Measurements from ENCODE around the gene CUBN. TPM values are rescaled to one million over a fixed set of nuclear protein-coding genes. Genes with fewer than 3 reads are reported as not detected.
A peak's percentile ranks its signal among the peaks of the same experiment; 100 is the strongest.

Gene CUBN
- total RNA-seq, 1 donor from 2014 or later = 2.7 TPM

- Histone ChIP-seq H3K9me3 (ENCODE audit: insufficient read depth, low read depth, low read length) (no peaks in the 10 kb centered on the region), H3K79me2 (ENCODE audit: insufficient read depth, low read length) (no peaks in the 10 kb centered on the region), H3K27ac (ENCODE audit: low read depth, low read length) (no peak overlapping the region), H3K4me3 (ENCODE audit: insufficient read depth, low read depth, low read length) (no peak overlapping the region), H2AFZ (ENCODE audit: low read depth, low read length) (no peak overlapping the region), H3K4me2 (ENCODE audit: low read length) (no peak overlapping the region), H4K20me1 (ENCODE audit: insufficient read depth, low read length) (no peaks in the 10 kb centered on the region), H3K4me1 (ENCODE audit: insufficient read depth, low read length) (peaks cover 4% of the 10 kb centered on the region), H3K27me3 (ENCODE audit: insufficient read depth, low read length) (no peaks in the 10 kb centered on the region), H3K9ac (ENCODE audit: low read length) (no peak overlapping the region), H3K36me3 (ENCODE audit: insufficient read depth, low read length) (no peaks in the 10 kb centered on the region)
- H3K27ac Mint-ChIP-seq (ENCODE audit: unreplicated experiment) = no peak overlapping the region
- no peaks in the 10 kb centered on the region for H3K27me3 Mint-ChIP-seq (ENCODE audit: low read depth, unreplicated experiment)
- H3K4me1 Mint-ChIP-seq (ENCODE audit: low read depth, unreplicated experiment) = peaks cover 9% of the 10 kb centered on the region
- no peak for DNase-seq (ENCODE audit: low read depth)
- TF ChIP-seq CTCF (IDR thresholded peaks at IDR 0.05; ENCODE audit: insufficient read depth, low read depth, low read length) (no peak), EZH2 (IDR thresholded peaks at IDR 0.05; ENCODE audit: insufficient read depth, low read length) (no peak)
- no peak for FAIRE-seq
- no peaks in the 10 kb centered on the region for H3K36me3 Mint-ChIP-seq (ENCODE audit: low read depth, unreplicated experiment)
- H3K4me3 Mint-ChIP-seq (ENCODE audit: unreplicated experiment) = no peak overlapping the region
- peaks cover 7% of the 10 kb centered on the region for H3K9me3 Mint-ChIP-seq (ENCODE audit: unreplicated experiment)
These were observed 37.2 kb downstream of the CUBN start for GRCh38 chr10:17092216-17092944.

GRCh38 chr10:17088118-17088806 is 41.3 kb downstream of the CUBN start:
- Histone ChIP-seq H3K9ac (ENCODE audit: low read length) (no peak overlapping the region), H3K27ac (ENCODE audit: low read depth, low read length) (peak overlapping the region; percentile 49), H3K4me2 (ENCODE audit: low read length) (no peak overlapping the region), H3K4me1 (ENCODE audit: insufficient read depth, low read length) (peaks cover 4% of the 10 kb centered on the region), H3K36me3 (ENCODE audit: insufficient read depth, low read length) (no peaks in the 10 kb centered on the region), H3K4me3 (ENCODE audit: insufficient read depth, low read depth, low read length) (no peak overlapping the region), H2AFZ (ENCODE audit: low read depth, low read length) (no peak overlapping the region), H3K27me3 (ENCODE audit: insufficient read depth, low read length) (no peaks in the 10 kb centered on the region), H3K79me2 (ENCODE audit: insufficient read depth, low read length) (no peaks in the 10 kb centered on the region), H4K20me1 (ENCODE audit: insufficient read depth, low read length) (no peaks in the 10 kb centered on the region), H3K9me3 (ENCODE audit: insufficient read depth, low read depth, low read length) (no peaks in the 10 kb centered on the region)
- TF ChIP-seq EZH2 (IDR thresholded peaks at IDR 0.05; ENCODE audit: insufficient read depth, low read length) (no peak), CTCF (IDR thresholded peaks at IDR 0.05; ENCODE audit: insufficient read depth, low read depth, low read length) (no peak)
- Mint-ChIP-seq H3K4me3 (ENCODE audit: unreplicated experiment) (no peak overlapping the region), H3K9me3 (ENCODE audit: unreplicated experiment) (no peaks in the 10 kb centered on the region), H3K4me1 (ENCODE audit: low read depth, unreplicated experiment) (peaks cover 9% of the 10 kb centered on the region), H3K27me3 (ENCODE audit: low read depth, unreplicated experiment) (no peaks in the 10 kb centered on the region), H3K36me3 (ENCODE audit: low read depth, unreplicated experiment) (peaks cover 2% of the 10 kb centered on the region), H3K27ac (ENCODE audit: unreplicated experiment) (peak overlapping the region; percentile 18)
- FAIRE-seq = peak; percentile 97
- peak; percentile 72 for DNase-seq (ENCODE audit: low read depth)

Data from astrocyte (in vitro differentiated cells and primary cell).